Neural cell (in vitro differentiated cells): ENCODE results near the gene CACTIN.

ENCODE experiments used
- EP300 ChIP-seq: fragments of 450-650 bp; conservative IDR thresholded peaks from 2 replicates; pipeline ENCODE4 v1.6.1; 2014; ENCODE audit warnings: antibody characterized with exemption, mild to moderate bottlenecking, moderate library complexity; ENCODE audit not compliant: poor library complexity, severe bottlenecking
- EZH2 ChIP-seq: fragments of 200-600, 300-800 bp; shearing (Covaris generic), sonication (generic); IDR thresholded peaks from 2 replicates; pipeline ENCODE4 v1.6.1; 2014; ENCODE audit warnings: antibody characterized with exemption, low read length, borderline replicate concordance, mild to moderate bottlenecking; ENCODE audit not compliant: insufficient read depth, poor library complexity, severe bottlenecking
- MXI1 ChIP-seq: fragments of 450-650 bp; conservative IDR thresholded peaks from 2 replicates; pipeline ENCODE4 v1.6.1; 2014; ENCODE audit warnings: antibody characterized with exemption, mild to moderate bottlenecking; ENCODE audit not compliant: poor library complexity, severe bottlenecking
- POLR2AphosphoS5 ChIP-seq: IDR thresholded peaks from 2 replicates; pipeline ENCODE4 v1.6.1; 2012
- RAD21 ChIP-seq: fragments of 450-650 bp; conservative IDR thresholded peaks from 2 replicates; pipeline ENCODE4 v1.6.1; 2014; ENCODE audit warnings: antibody characterized with exemption, mild to moderate bottlenecking, moderate library complexity
- SMC3 ChIP-seq: fragments of 450-650 bp; conservative IDR thresholded peaks from 2 replicates; pipeline ENCODE4 v1.6.1; 2014; ENCODE audit warnings: antibody characterized with exemption, mild to moderate bottlenecking, moderate library complexity; ENCODE audit not compliant: poor library complexity
- TAF1 ChIP-seq: IDR thresholded peaks from 2 replicates; pipeline ENCODE4 v1.6.1; 2012; ENCODE audit warnings: low read depth
- TF ChIP-seq, protein P1 (sequence below): fragments of 450-650 bp; IDR thresholded peaks from 2 replicates; pipeline ENCODE4 v1.5.1; 2014; ENCODE audit warnings: antibody characterized with exemption, mild to moderate bottlenecking, moderate library complexity; ENCODE audit not compliant: poor library complexity, severe bottlenecking
- TF ChIP-seq, protein P2 (sequence below): IDR thresholded peaks from 2 replicates; pipeline ENCODE4 v1.6.1; 2012; ENCODE audit warnings: borderline replicate concordance

DNA sequence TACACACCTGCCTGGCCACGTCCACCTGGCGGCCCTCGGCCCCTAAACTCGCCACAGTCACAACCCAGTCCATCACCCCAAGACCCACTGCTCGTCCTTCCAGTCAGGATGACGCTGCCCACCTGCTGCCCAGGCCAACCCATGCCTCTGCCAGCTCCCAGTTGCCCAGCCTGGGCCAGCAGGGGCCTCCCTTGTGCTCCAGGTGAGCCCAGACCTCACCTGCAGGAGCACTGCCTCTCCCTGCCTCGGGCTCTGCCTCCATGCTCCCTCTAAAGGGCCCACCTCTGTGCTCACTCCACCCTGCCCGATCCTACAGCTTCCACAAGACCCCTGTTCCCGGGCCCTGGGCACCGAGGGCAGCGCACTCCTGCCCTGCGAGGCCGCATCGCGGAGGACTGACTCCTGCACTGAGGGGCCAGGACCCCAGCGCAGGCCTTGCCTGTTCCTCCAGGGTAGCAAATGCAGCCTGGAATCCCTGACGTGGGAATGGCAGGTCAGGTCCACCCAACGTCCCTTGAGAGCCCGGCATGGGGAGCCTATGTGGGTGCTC, 8.0 kb upstream of the CACTIN start:
- TF ChIP-seq TAF1 = no peak
- TF ChIP-seq, protein P1, sequence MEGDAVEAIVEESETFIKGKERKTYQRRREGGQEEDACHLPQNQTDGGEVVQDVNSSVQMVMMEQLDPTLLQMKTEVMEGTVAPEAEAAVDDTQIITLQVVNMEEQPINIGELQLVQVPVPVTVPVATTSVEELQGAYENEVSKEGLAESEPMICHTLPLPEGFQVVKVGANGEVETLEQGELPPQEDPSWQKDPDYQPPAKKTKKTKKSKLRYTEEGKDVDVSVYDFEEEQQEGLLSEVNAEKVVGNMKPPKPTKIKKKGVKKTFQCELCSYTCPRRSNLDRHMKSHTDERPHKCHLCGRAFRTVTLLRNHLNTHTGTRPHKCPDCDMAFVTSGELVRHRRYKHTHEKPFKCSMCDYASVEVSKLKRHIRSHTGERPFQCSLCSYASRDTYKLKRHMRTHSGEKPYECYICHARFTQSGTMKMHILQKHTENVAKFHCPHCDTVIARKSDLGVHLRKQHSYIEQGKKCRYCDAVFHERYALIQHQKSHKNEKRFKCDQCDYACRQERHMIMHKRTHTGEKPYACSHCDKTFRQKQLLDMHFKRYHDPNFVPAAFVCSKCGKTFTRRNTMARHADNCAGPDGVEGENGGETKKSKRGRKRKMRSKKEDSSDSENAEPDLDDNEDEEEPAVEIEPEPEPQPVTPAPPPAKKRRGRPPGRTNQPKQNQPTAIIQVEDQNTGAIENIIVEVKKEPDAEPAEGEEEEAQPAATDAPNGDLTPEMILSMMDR = no peak
- TF ChIP-seq POLR2AphosphoS5 = no peak
- TF ChIP-seq SMC3 = no peak
- TF ChIP-seq, protein P2, sequence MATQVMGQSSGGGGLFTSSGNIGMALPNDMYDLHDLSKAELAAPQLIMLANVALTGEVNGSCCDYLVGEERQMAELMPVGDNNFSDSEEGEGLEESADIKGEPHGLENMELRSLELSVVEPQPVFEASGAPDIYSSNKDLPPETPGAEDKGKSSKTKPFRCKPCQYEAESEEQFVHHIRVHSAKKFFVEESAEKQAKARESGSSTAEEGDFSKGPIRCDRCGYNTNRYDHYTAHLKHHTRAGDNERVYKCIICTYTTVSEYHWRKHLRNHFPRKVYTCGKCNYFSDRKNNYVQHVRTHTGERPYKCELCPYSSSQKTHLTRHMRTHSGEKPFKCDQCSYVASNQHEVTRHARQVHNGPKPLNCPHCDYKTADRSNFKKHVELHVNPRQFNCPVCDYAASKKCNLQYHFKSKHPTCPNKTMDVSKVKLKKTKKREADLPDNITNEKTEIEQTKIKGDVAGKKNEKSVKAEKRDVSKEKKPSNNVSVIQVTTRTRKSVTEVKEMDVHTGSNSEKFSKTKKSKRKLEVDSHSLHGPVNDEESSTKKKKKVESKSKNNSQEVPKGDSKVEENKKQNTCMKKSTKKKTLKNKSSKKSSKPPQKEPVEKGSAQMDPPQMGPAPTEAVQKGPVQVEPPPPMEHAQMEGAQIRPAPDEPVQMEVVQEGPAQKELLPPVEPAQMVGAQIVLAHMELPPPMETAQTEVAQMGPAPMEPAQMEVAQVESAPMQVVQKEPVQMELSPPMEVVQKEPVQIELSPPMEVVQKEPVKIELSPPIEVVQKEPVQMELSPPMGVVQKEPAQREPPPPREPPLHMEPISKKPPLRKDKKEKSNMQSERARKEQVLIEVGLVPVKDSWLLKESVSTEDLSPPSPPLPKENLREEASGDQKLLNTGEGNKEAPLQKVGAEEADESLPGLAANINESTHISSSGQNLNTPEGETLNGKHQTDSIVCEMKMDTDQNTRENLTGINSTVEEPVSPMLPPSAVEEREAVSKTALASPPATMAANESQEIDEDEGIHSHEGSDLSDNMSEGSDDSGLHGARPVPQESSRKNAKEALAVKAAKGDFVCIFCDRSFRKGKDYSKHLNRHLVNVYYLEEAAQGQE = no peak
- no peak for TF ChIP-seq EP300
- TF ChIP-seq RAD21 = no peak
- no peak for TF ChIP-seq EZH2
- TF ChIP-seq MXI1 = no peak
